Endodermal cell (in vitro differentiated cells): ENCODE measurements around the gene RPRD2. TPM values are rescaled to one million over a fixed set of nuclear protein-coding genes. Genes with fewer than 3 reads are reported as not detected.

Experiments
- DNase-seq: peaks from one replicate; pipeline ENCODE4 v3.0.0-alpha.2; 2017
- H3K27ac ChIP-seq: 2 replicates; pipeline ENCODE4 v1.5.1; 2013; ENCODE audit warnings: mild to moderate bottlenecking, low read depth, low read length, moderate library complexity
- H3K27me3 ChIP-seq: 2 replicates; pipeline ENCODE4 v1.6.1; 2013; ENCODE audit warnings: mild to moderate bottlenecking, low read length, moderate library complexity; ENCODE audit not compliant: insufficient read depth, control insufficient read depth, poor library complexity, severe bottlenecking
- H3K36me3 ChIP-seq: 2 replicates; pipeline ENCODE4 v1.7.0; 2013; ENCODE audit warnings: mild to moderate bottlenecking, low read length, moderate library complexity; ENCODE audit not compliant: control insufficient read depth, insufficient read depth
- H3K4me1 ChIP-seq: one replicate; pipeline ENCODE4 v1.7.0; 2013; ENCODE audit warnings: low read length; ENCODE audit not compliant: control insufficient read depth, insufficient read depth
- H3K4me3 ChIP-seq: 2 replicates; pipeline ENCODE4 v1.5.1; 2013; ENCODE audit warnings: mild to moderate bottlenecking, low read length, moderate library complexity
- H3K9ac ChIP-seq: 2 replicates; pipeline ENCODE4 v1.6.1; 2013; ENCODE audit warnings: mild to moderate bottlenecking, low read length, moderate library complexity; ENCODE audit not compliant: poor library complexity, severe bottlenecking; ENCODE audit errors: extremely low read depth
- H3K9me3 ChIP-seq: 2 replicates; pipeline ENCODE4 v1.6.1; 2013; ENCODE audit warnings: mild to moderate bottlenecking, low read length, moderate library complexity; ENCODE audit not compliant: control insufficient read depth
- H3K27ac Mint-ChIP-seq: 2 replicates; pipeline ENCODE4 v1.8.0; 2020; ENCODE audit warnings: mixed read lengths
- H3K27me3 Mint-ChIP-seq: 2 replicates; pipeline ENCODE4 v1.8.0; 2021; ENCODE audit warnings: mild to moderate bottlenecking, mixed read lengths; ENCODE audit not compliant: insufficient read depth
- H3K36me3 Mint-ChIP-seq: 2 replicates; pipeline ENCODE4 v1.8.0; 2020; ENCODE audit warnings: low read depth, mixed read lengths
- H3K4me1 Mint-ChIP-seq: 2 replicates; pipeline ENCODE4 v1.8.0; 2020; ENCODE audit warnings: mixed read lengths
- H3K4me3 Mint-ChIP-seq: 2 replicates; pipeline ENCODE4 v1.8.0; 2020; ENCODE audit warnings: mild to moderate bottlenecking, moderate library complexity, mixed read lengths
- H3K9me3 Mint-ChIP-seq: 2 replicates; pipeline ENCODE4 v1.8.0; 2020; ENCODE audit warnings: mild to moderate bottlenecking, mixed read lengths
- CTCF ChIP-seq: fragments of 200-600 bp; sonication (generic); conservative IDR thresholded peaks from 2 replicates; pipeline ENCODE4 v1.5.0; 2021; ENCODE audit warnings: antibody characterized with exemption, mild to moderate bottlenecking
- WGBS, 2 experiments: methylation state at CpG; one replicate each; pipeline versions ENCODE4 v1.1.5 to v1.1.7; 2013; ENCODE audit warnings: missing lambda C conversion rate in 2 of 2, mixed read lengths in 1 of 2; ENCODE audit not compliant: insufficient coverage in 1 of 2, insufficient read length in 1 of 2; 5-methylcytosine and 5-hydroxymethylcytosine counted together
- total RNA-seq, 2 donors: library from RNA; stranded (reverse); fragmentation: NEBNext Ultra II Directional in 1 of 2; extraction: Animal tissue kit (Norgen Biotek cat#: 25700) in 1 of 2; gene quantifications; 2 replicates in 1 of 2; 3 replicates in 1 of 2; pipeline ENCODE4 v1.2.1, GENCODE V29; 2021

Gene RPRD2
- total RNA-seq, 2 donors from 2014 or later: 33.1 to 35.9 TPM

- Mint-ChIP-seq H3K27ac (peak overlapping the region; percentile 99), H3K27me3 (no peaks in the 10 kb centered on the region), H3K4me3 (peak overlapping the region; percentile 99), H3K4me1 (peaks cover 21% of the 10 kb centered on the region), H3K9me3 (no peaks in the 10 kb centered on the region), H3K36me3 (peaks cover 5% of the 10 kb centered on the region)
- peak; percentile 90 for DNase-seq
- Histone ChIP-seq H3K9me3 (no peaks in the 10 kb centered on the region), H3K4me1 (peaks cover 2% of the 10 kb centered on the region), H3K36me3 (no peaks in the 10 kb centered on the region), H3K9ac (peak overlapping the region; percentile 77), H3K27ac (peak overlapping the region; percentile 97), H3K27me3 (no peaks in the 10 kb centered on the region), H3K4me3 (peak overlapping the region; percentile 99)
- TF ChIP-seq CTCF: peak; percentile 22
- 0% methylated on average over 24 to 49 of the region's 50 CpGs for WGBS, 2 experiments
Measured at GRCh38 chr1:150364231-150365003, 470 bp downstream of the RPRD2 start.

- H3K27me3 Mint-ChIP-seq: no peaks in the 10 kb centered on the region
- H3K36me3 Mint-ChIP-seq: peaks cover 5% of the 10 kb centered on the region
- peaks cover 21% of the 10 kb centered on the region for H3K4me1 Mint-ChIP-seq
- H3K4me1 ChIP-seq: peaks cover 2% of the 10 kb centered on the region
- no peak overlapping the region for H3K27ac ChIP-seq
- no peaks in the 10 kb centered on the region for H3K27me3 ChIP-seq
- H3K36me3 ChIP-seq: no peaks in the 10 kb centered on the region
- DNase-seq: no peak
- H3K9ac ChIP-seq: peak overlapping the region; percentile 77
- peak overlapping the region; percentile 99 for H3K4me3 Mint-ChIP-seq
- H3K4me3 ChIP-seq: peak overlapping the region; percentile 99
- H3K27ac Mint-ChIP-seq: peak overlapping the region; percentile 99
- 18% methylated on average over 3 of the region's 3 CpGs; no CpG with 5 or more reads in 1 of the 2 experiments for WGBS, 2 experiments
- no peaks in the 10 kb centered on the region for H3K9me3 Mint-ChIP-seq
- no peak for TF ChIP-seq CTCF
- no peaks in the 10 kb centered on the region for H3K9me3 ChIP-seq
Measured at GRCh38 chr1:150365941-150366340, 2.0 kb downstream of the RPRD2 start.

GRCh38 chr1:150366416-150367296 is 2.7 kb downstream of the RPRD2 start:
- TF ChIP-seq CTCF: no peak
- Histone ChIP-seq H3K4me1 (peaks cover 2% of the 10 kb centered on the region), H3K4me3 (peak overlapping the region; percentile 99), H3K27me3 (no peaks in the 10 kb centered on the region), H3K27ac (no peak overlapping the region), H3K9ac (peak overlapping the region; percentile 77), H3K9me3 (no peaks in the 10 kb centered on the region), H3K36me3 (no peaks in the 10 kb centered on the region)
- 34 to 39% methylated on average over 9 to 12 of the region's 12 CpGs for WGBS, 2 experiments
- Mint-ChIP-seq H3K27me3 (no peaks in the 10 kb centered on the region), H3K4me3 (peak overlapping the region; percentile 99), H3K9me3 (no peaks in the 10 kb centered on the region), H3K36me3 (peaks cover 5% of the 10 kb centered on the region), H3K4me1 (peaks cover 21% of the 10 kb centered on the region), H3K27ac (peak overlapping the region; percentile 99)
- DNase-seq: no peak
